Mammary epithelial cell (primary cell): Measurements from ENCODE around the gene HIGD2B.

Experiments
- EZH2 ChIP-seq: IDR thresholded peaks from 2 replicates; pipeline ENCODE4 v1.6.1; 2012; ENCODE audit warnings: low read length, inconsistent platforms, borderline replicate concordance
- TF ChIP-seq, protein P1 (sequence below), 2 donors: IDR thresholded peaks in 1 of 2; conservative IDR thresholded peaks in 1 of 2; 2 replicates each; pipeline ENCODE4 v1.5.1; 2011 to 2012; ENCODE audit warnings: inconsistent platforms in 2 of 2, low read length in 2 of 2, mild to moderate bottlenecking in 2 of 2, control low read depth in 1 of 2, low read depth in 1 of 2; ENCODE audit not compliant: insufficient read depth in 1 of 2; ENCODE audit errors: extremely low read depth in 1 of 2

- TF ChIP-seq, protein P1, sequence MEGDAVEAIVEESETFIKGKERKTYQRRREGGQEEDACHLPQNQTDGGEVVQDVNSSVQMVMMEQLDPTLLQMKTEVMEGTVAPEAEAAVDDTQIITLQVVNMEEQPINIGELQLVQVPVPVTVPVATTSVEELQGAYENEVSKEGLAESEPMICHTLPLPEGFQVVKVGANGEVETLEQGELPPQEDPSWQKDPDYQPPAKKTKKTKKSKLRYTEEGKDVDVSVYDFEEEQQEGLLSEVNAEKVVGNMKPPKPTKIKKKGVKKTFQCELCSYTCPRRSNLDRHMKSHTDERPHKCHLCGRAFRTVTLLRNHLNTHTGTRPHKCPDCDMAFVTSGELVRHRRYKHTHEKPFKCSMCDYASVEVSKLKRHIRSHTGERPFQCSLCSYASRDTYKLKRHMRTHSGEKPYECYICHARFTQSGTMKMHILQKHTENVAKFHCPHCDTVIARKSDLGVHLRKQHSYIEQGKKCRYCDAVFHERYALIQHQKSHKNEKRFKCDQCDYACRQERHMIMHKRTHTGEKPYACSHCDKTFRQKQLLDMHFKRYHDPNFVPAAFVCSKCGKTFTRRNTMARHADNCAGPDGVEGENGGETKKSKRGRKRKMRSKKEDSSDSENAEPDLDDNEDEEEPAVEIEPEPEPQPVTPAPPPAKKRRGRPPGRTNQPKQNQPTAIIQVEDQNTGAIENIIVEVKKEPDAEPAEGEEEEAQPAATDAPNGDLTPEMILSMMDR (conservative IDR thresholded peaks at IDR 0.05 in 1 of 2, IDR thresholded peaks at IDR 0.05 in 1 of 2; ENCODE audit: extremely low read depth in 1 of 2, insufficient read depth in 1 of 2, low read depth in 1 of 2, low read length in 2 of 2), result no peak
- no peak for TF ChIP-seq EZH2
Observed at GRCh38 chr15:72680931-72681330, 5.1 kb downstream of the HIGD2B start.
